GM18511 (cell line): ENCODE measurements around the gene NLGN1.

Experiments
- ATAC-seq: cut with Tn5 transposase; IDR thresholded peaks from one replicate; pipeline ENCODE4 v1.9.1; 2021; ENCODE audit warnings: mild to moderate bottlenecking, moderate library complexity; ENCODE audit not compliant: unreplicated experiment

Gene NLGN1

GRCh38 chr3:174315225-174315624, 917.7 kb downstream of the NLGN1 start:
- ATAC-seq: no peak

- no peak for ATAC-seq
These were observed 919.5 kb downstream of the NLGN1 start for GRCh38 chr3:174317005-174317404.

GRCh38 chr3:174318181-174318580, 920.6 kb downstream of the NLGN1 start:
- ATAC-seq: no peak

- ATAC-seq: no peak
These were observed 924.0 kb downstream of the NLGN1 start for GRCh38 chr3:174321548-174321947.

GRCh38 chr3:174322789-174323188, 925.2 kb downstream of the NLGN1 start:
- ATAC-seq: no peak

GRCh38 chr3:174325171-174325570, 927.6 kb downstream of the NLGN1 start:
- ATAC-seq: no peak

GRCh38 chr3:174325834-174326700, 928.5 kb downstream of the NLGN1 start:
- ATAC-seq: no peak

- no peak for ATAC-seq
These were observed 931.8 kb downstream of the NLGN1 start for GRCh38 chr3:174329321-174329720.

- no peak for ATAC-seq
These were observed 932.8 kb downstream of the NLGN1 start for GRCh38 chr3:174330303-174330702.

- no peak for ATAC-seq
These were observed 933.7 kb downstream of the NLGN1 start for GRCh38 chr3:174331095-174331800.

- no peak for ATAC-seq
These were observed 934.8 kb downstream of the NLGN1 start for GRCh38 chr3:174332391-174332790.

GRCh38 chr3:174333640-174334039, 936.1 kb downstream of the NLGN1 start:
- no peak for ATAC-seq

- no peak for ATAC-seq
These were observed 936.6 kb downstream of the NLGN1 start for GRCh38 chr3:174334111-174334510.

GRCh38 chr3:174335324-174335723, 937.8 kb downstream of the NLGN1 start:
- no peak for ATAC-seq

GRCh38 chr3:174335910-174336309, 938.4 kb downstream of the NLGN1 start:
- ATAC-seq: no peak
